Measurements from ENCODE around the gene TMEM87A.

Gene TMEM87A

DNA sequence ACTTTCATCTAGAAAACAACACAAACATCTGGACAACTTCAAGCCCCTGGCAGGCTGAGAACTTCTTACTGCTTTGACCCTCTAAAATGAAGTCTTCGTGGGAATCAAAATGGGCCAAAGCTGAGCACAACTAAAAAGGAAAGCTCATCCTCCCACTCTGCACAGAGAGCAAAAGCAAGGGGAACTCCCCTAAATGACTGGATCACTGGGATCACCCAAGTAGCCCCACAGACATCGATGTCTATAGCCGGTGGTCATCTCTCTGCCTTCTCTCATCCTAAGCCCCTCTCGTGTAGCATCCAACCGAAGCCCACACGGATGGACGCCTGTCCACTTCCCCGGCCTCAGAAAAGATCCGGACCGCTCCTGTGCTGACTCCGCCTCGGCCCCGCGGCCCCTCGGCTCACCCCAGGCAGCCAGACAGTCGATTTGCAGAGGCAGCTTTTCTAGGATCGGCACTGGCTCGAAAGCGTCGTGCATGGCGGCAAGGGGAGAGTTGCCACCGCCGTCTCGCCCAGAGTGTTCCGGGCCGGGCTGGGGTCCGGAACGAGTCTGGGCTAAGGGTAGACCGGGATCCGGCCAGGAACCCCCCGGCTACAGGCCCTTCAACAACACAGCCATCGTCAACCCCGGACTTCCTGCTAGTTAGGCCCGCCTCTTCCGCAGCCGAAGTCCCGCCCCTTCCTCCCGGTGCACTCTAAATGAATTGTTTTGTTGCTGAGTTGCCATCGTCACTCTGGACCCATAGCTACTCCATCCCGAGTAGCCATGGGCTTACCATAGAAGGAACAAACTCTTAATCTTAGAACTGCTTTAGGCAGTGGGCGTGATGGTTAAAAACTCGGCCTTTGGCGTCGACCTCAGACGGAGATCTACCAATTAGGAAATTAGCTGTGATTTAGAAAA is 65.3 kb downstream of the TMEM87A start, which contains the start of gene VPS39:
Gene VPS39 (minus strand): TSS at position 631 of the 906 bp plus-strand sequence. CDS start 151 bp downstream, at position 480.
- peak; percentile 70 for DNase-seq (ENCODE audit: low read depth, low spot score)

- DNase-seq (ENCODE audit: low read depth, low spot score): no peak
These were observed 66.8 kb downstream of the TMEM87A start for GRCh38 chr15:42206406-42206805.

DNA sequence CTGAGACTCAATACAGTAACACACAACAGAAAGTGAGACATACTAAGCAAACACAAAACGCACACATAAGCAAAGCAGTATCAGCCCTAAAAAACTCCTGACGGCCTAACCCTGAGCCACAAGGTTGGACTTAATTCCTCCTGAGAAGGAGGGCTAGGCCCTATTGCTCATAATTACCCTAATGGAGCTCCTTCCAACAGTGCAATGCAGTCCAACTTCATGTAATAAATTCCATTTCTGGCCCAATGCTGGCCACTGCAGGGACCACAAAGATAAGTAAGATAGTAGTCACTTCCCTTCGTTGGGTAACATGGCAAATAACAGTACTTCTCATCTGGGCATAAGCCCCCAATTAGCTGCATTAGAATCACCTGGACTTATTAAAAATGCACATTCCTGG is 69.3 kb downstream of the TMEM87A start:
- DNase-seq (ENCODE audit: low read depth, low spot score): no peak

GRCh38 chr15:42202653-42203052 is 70.6 kb downstream of the TMEM87A start:
- DNase-seq (ENCODE audit: low read depth, low spot score): no peak

DNA sequence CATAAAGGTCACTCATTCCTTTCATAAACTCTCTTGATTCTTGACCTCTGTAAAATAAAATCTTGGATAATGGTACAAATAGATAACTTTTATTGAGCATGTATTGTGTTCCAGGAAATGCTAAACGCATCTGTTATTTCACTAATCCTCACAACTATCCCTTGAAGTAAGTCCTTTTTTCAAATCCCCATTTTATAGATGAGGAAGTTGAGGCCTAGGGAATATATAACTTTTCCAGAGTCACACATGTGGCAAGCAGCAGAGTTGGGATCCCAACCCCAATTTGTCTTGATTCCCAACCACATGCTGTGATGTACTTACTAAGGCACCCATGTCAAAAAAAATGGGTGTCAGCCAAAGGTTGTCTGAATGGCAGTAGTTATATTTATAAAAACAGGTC is 71.4 kb downstream of the TMEM87A start:
- no peak for DNase-seq (ENCODE audit: low read depth, low spot score)

- DNase-seq (ENCODE audit: low read depth, low spot score): no peak
These were observed 74.1 kb downstream of the TMEM87A start for GRCh38 chr15:42199126-42199525.

DNA sequence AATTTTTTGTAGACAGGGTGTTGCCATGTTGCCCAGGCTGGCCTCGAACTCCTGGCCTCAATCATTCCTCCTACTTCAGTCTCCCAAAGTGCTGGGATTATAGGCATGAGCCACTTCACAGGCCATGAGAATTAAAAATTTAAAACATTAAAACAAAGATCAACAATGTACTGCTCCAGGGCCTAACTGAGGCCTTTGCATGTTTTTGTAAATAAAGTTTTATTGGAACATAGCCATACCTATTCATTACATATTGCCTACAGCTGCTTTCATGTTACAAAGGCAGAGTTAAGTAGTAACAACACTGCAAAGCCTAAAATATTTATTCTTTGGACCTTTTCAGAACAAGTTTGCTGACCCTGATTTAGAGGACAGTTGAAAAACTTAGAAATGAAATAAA is 74.7 kb downstream of the TMEM87A start:
- no peak for DNase-seq (ENCODE audit: low read depth, low spot score)

DNA sequence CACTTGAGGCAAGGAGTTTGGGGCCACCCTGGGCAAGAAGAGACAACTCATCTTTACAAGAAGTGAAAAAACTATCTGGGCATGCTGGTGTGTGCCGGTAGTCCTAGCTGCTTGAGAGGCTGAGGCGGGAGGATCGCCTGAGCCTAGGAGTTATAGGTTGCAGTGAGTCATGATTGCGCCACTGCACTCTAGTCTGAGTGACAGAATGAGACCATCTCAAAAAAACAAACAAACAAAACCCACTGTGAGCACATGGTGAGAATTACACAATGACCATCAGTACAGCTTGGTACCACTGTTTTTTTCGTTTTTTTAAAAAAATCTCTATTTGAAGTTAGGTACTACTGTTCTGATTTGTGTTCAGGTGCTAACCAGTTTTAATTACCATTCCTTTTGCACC is 78.7 kb downstream of the TMEM87A start:
- DNase-seq (ENCODE audit: low read depth, low spot score): no peak

- no peak for DNase-seq (ENCODE audit: low read depth, low spot score)
These were observed 79.8 kb downstream of the TMEM87A start for GRCh38 chr15:42193383-42193782.

DNA sequence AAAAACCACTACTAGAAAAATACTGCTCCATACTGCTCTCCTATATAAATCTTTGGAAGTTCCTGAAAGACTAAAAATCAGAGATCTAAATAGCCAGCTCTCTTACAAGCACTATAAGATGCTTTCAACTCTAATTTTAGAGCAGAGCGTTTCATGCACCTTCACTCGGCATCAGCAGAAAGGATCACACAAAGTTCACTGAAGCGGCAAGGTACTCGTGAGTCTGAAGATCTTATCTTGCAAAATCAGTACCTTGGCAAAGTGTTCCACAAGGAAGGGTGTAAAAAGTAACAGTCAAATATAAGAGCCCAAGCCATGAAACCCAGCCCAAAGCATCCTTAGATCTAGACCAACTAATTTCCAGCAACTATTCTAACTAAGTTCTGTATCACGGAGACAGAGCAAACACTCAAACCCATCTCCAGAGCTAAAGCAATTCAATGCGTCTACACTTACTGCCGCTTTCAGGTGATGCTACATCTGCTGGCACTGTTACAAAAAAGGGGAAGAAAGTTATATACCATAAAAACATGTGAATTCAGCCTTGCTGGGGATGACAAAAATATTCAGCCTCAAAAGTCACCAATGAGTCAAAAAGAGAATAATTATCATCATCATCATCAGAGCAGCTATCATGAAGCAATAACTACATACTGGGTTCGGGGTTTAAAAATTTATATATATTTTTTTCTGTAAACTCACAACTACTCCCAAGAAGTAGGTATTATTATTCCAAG is 81.5 kb downstream of the TMEM87A start:
- DNase-seq (ENCODE audit: low read depth, low spot score): no peak

- no peak for DNase-seq (ENCODE audit: low read depth, low spot score)
These were observed 82.9 kb downstream of the TMEM87A start for GRCh38 chr15:42190370-42190769.

- DNase-seq (ENCODE audit: low read depth, low spot score): no peak
These were observed 87.4 kb downstream of the TMEM87A start for GRCh38 chr15:42185801-42186200.

DNA sequence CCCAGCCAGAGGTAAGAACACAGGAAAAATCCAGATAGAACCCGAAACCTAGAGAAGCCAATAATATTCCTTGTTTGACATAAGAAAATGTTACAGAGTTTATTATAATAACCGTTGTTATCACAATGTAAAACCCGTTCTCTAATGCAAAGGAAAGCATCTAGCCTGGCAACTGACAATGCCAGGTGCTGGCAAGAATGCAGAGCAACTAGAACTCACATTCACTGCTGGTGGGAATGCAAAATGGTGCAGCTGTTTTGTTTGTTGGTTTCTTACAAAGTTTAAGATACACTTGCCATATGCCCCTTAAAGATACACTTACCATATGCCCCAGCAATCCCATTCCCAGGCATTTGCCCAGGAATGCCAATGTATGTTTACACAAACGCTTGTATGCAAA is 88.5 kb downstream of the TMEM87A start:
- DNase-seq (ENCODE audit: low read depth, low spot score): no peak

- no peak for DNase-seq (ENCODE audit: low read depth, low spot score)
These were observed 88.9 kb downstream of the TMEM87A start for GRCh38 chr15:42184296-42184695.

- no peak for DNase-seq (ENCODE audit: low read depth, low spot score)
These were observed 90.3 kb downstream of the TMEM87A start for GRCh38 chr15:42182961-42183360.

DNA sequence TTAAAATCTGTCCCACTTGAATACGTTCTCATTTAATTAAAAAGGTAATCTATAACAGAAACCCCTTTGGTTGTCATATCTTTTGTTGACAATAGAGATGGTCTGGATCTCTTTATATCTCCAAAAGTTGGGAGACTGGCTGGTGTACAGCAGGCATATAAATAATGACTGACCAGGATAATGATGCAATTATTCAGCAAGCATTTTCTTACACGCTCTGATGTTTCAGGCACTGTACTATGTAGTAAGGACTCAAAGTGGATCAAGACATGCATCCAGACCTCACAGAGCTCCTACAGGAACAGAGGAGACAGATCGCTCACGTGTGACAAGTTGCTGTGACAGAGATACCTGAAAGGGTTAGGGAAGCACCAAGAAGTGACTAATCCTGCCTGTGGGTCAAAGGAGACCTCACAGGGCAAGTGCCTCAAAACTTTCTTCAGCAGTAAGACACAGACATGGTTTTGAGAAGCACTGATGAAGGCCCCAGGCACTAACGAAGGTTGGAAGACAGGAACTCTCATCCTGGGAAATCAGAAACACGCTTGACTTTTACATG is 90.8 kb downstream of the TMEM87A start:
- DNase-seq (ENCODE audit: low read depth, low spot score): no peak

- DNase-seq (ENCODE audit: low read depth, low spot score): no peak
These were observed 95.2 kb downstream of the TMEM87A start for GRCh38 chr15:42178056-42178455.

GRCh38 chr15:42175671-42176070 is 97.6 kb downstream of the TMEM87A start:
- DNase-seq (ENCODE audit: low read depth, low spot score): no peak

- DNase-seq (ENCODE audit: low read depth, low spot score): no peak
These were observed 100.8 kb downstream of the TMEM87A start for GRCh38 chr15:42172475-42172874.

DNA sequence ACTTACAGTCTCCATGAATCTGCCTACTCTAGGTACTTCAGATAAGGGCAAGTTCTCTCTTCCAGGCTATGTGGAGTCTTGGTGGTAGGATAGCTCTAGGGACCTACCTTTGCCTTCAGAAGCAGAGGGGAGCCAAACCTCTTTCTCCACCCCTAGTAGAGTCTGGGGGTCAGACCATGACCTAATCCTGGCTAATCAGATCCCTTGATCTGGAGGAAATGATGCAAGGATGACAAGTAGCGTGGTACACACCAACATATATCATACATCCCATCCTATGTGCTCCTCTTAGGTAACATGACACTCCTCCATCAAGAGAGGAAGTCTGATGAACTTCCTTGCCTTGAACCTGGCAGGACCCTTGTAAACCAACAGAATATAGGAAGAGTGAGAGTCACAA is 101.4 kb downstream of the TMEM87A start:
- no peak for DNase-seq (ENCODE audit: low read depth, low spot score)

DNA sequence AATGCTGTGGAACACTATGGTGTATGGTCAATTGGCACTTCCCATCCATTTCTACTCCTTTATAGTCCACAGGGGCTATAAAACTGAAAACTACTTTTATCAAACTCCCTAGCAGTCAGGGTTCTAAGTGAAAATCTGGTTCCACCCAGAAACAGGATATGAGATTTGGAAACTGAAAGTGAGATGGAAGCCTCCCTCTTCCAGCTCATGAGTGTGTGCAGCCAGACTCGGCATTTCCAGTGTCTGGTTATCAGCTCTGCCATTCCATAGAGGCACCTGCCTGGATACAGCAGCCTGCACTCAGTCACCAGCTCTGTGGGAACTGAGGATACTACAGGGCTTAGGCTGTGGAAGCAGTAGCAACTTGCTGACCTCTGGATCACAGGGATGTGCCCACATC is 102.1 kb downstream of the TMEM87A start:
- DNase-seq (ENCODE audit: low read depth, low spot score): no peak

GRCh38 chr15:42166225-42166940 is 106.8 kb downstream of the TMEM87A start:
- no peak for DNase-seq (ENCODE audit: low read depth, low spot score)
